GM19467 (cell line): ENCODE measurements around the gene ZNF610.
"Not testable (repeated sequence)": the region's sequence is repeated elsewhere in the genome, so short reads cannot be mapped to it uniquely, and the experiment has no call there.

ENCODE experiments used
- ATAC-seq: cut with Tn5 transposase; IDR thresholded peaks from one replicate; pipeline ENCODE4 v1.9.1; 2021; ENCODE audit warnings: mild to moderate bottlenecking, moderate library complexity; ENCODE audit not compliant: unreplicated experiment

ZNF610 gene

DNA sequence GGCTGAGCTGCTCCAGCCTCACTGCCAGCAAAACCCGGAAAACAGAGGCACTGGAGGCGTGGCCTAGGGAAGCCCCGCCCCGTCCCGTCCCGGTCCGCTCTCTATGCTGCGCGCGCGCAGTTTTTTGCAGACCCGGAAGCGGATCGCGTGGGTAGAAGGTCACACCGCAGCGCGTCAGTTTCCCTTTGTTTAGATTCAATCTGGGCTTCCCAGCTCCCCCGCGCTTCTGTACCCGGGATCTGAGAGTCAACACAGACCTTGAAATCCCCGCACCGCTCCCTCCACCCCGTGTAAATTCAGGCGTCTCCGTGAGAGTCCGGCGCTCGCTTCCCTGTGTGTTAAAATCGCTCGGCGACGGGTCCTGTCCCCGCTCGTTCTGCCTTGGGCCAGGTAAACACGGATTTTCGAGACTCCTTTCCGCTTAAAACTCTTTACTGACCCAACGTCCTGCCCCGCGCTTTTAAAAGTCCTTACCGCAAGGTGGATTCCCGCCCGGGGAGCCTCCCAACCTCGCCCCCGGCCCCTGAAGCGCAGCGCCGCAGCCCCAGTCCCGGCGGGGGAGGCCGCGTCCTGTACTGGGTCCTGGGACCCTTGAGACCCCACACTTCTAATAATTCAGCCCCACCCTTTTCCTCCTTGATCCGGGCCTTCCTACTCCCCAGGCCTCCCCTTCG, at the start of gene ZNF610:
Gene ZNF610, plus strand, starts transcription at position 127 of the 674 bp plus-strand sequence. CDS start 12,930 bp downstream, outside the sequence.
- no peak for ATAC-seq

DNA sequence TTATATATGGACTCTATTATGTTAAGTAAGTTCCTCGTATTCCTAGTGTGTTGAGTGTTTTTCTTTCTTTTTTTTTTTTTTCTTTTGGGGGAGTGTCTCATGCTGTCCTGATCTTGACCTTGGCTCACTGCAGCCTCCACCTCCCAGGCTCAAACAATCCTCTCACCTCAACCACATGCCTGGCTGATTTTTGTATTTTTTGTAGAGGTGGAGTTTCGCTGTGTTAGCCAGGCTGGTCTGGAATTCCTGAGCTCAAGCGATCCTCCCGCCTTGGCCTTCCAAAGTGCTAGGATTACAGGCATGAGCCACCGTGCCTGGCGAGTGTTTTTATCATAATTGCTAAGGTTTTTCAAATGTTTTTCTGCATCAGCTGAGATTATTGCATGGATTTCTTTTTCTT, 49.8 kb upstream of the ZNF610 start:
- ATAC-seq = no peak

DNA sequence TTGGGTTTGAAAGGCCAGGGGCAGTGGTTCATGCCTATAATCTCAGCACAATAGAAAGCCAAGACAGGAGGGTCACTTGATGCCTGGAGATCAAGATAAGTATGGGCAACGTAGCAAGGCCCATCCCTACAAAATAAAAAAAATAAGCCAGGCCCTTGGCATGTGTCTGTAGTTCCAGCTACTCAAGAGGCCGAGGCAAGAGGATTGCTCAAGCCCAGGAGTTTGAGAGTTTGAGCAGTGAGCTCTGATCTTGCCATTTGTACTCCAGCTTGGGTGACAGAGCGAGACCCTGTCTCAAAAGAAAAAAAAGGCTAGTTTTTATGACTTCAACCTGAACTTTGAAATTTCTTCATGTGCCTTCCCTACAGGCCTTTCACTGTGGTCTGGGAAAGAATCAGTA, 44.3 kb upstream of the ZNF610 start:
- no peak for ATAC-seq

DNA sequence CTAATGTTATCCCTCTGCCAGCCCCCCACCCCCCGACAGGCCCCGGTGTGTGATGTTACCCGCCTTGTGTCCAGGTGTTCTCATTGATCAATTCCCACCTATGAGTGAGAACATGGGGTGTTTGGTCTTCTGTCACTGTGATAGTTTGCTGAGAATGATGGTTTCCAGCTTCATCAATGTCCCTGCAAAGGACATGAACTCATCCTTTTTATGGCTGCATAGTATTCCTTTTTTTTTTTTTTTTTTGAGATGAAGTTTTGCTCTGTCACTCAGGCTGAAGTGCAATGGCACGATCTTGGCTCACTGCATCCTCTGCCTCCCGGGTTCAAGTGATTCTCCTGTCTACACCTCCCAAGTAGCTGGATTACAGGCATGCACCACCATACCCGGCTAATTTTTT, 43.1 kb upstream of the ZNF610 start:
- ATAC-seq = not testable (repeated sequence)

DNA sequence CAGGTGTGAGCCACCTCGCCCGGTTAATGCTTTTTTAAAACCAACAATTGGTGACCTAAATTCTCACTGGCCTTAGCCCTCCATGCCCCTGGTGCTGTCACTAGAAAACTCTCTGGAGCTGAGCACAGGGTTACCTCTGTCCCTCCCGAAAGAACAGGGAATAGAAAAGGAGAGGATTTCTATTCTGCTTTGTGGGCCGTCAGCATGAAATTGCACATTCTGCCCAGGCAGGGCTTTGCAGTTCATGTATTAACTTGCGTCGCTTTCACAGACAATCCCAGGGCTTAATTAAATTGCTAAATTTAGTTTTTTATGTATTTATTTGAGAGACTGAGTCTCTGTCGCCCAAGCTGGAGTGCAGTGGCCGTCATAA, 39.7 kb upstream of the ZNF610 start:
- no peak for ATAC-seq

DNA sequence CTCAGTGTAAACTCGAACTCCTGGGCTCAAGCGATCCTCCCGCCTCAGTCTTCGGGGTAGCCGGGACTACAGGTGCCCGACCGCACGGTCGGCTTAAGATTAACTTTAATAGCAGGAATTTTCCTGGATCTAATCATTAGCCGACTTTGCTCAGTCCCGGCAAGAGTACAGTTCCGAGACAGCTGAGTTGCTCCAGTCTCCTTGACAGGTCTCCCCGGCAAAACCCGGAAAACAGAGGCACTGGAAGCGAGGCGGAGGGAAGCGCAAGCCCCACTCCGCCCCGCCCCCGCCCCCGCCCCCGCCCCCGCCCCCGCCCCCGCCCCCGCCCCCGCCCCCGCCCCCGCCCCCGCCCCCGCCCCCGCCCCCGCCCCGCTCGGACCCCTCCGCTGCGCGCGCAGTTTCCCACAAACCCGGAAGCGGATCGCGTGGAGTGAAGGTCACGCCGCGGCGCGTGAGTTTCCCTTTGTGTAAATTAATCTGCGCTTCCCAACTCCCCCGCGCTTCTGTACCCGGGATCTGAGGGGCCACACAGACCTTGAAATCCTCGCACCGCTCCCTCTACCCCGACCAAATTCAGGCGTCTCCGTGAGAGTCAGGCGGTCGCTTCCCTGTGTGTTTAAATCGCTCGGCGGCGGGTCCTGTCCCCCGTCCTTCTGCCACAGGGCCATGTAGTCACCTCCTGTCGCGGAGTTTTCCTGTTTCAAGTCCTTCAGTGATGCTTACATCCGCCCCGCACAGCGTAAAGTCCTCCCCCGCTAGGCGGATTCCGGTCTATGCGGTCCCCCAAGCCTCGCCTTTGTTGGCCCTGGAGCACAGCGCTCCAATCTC, 39.1 kb upstream of the ZNF610 start, which contains the start of gene ZNF480:
Gene ZNF480, plus strand, starts transcription at position 397 of the 828 bp plus-strand sequence. CDS start 3,244 bp downstream, outside the sequence.
- ATAC-seq = no peak

DNA sequence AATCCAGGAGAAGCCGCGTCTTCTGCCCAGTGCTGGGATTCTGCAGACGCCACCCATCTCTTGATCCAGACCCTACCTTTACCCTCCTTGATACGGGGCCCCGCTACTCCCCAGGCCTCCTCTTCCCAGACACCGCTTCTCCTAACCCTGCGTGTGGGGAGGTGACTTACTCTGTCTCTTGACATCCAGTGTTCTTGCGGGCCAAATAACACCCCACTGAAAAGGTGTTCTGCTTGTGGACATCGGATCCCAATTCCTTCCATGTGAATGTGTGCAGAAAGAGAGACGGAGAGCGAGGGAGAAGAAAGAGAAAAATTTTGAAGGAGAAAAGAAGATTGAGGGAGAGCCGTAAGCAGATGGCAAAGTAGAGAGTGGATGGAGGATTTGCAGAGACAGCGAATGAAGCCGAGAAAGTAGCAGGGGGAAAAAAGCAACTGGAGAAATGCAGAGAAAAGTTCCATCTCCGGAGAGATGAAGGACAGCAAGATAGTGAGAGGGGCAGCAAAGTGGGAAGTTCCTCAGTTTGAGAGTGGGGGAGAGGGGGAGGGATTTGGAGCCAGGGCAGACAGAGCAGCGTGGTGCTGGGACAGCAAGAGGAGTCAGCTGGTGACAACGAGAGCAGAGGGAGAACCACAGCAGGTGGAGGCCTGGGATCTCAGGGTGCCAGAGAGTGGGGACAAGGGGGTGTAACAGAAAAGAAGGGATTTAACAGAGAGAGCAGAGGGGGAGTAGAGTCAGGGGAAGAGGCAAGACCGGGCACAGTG, 38.3 kb upstream of the ZNF610 start:
- ATAC-seq = no peak

DNA sequence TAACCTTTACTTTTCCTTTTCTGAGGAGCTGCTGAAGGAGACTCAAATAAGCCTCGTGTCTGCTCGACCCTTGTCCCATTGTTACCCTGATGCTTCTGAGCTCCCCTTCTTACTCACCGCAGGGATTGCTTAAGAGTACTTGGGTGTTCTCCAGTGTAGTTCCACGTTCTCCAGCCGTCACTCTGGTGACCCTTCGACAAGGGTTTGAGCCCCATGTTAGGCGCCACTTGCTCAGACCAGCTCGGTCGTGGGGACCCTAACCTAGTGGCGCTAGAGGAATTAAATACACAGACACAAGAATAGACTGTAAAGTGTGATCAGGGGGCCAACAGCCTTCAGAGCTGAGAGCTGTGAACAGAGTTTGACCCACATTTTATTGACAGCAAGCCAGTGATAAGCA, 28.8 kb upstream of the ZNF610 start:
- ATAC-seq = no peak

DNA sequence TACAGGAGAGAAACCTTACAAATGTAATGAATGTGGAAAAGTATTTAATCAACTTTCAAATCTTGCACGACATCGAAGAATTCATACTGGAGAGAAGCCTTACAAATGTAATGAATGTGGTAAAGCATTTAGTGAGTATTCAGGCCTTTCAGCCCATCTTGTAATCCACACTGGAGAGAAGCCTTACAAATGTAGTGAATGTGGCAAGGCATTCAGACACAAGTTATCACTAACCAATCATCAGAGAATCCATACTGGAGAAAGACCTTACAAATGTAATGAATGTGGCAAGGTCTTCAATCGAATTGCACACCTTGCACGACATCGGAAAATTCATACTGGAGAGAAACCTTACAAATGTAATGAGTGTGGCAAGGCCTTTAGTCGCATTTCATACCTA, 13.6 kb upstream of the ZNF610 start:
- ATAC-seq = no peak

DNA sequence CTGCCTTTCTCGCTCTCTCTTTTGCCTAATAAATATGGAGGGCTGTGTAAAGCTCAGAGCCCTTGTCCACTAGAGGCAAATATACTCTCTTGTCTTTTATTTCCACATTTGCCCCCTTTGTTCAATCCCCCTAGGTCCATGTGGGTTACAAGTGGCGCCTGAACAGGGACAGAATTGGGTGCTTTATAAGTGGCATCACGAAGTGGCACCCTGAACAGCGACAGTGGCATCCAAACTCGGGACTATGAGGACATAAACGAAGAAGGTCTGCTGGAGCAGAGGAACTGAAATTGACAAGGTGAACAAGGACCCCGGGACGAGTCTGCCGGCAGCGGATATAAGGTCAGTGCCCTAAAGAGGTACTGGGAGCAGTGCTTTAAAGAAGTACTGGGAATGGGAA, 4.3 kb upstream of the ZNF610 start:
- no peak for ATAC-seq

DNA sequence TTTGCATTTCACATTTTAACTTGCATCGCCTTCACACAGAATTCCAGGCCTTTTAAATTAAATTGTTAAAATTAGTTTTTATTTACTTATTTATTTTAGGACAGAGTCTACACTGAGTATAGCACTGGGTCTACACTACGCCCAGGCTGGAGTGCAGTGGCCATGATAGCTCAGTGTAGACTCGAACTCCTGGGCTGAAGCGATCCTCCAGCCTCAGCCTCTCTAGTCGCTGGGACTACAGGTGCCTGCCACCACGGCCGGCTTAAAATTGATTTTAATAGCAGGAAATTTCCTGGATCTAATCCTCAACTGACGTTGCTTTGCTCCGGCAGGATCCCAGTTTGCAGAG, 301 bp upstream of the ZNF610 start:
- ATAC-seq = no peak

DNA sequence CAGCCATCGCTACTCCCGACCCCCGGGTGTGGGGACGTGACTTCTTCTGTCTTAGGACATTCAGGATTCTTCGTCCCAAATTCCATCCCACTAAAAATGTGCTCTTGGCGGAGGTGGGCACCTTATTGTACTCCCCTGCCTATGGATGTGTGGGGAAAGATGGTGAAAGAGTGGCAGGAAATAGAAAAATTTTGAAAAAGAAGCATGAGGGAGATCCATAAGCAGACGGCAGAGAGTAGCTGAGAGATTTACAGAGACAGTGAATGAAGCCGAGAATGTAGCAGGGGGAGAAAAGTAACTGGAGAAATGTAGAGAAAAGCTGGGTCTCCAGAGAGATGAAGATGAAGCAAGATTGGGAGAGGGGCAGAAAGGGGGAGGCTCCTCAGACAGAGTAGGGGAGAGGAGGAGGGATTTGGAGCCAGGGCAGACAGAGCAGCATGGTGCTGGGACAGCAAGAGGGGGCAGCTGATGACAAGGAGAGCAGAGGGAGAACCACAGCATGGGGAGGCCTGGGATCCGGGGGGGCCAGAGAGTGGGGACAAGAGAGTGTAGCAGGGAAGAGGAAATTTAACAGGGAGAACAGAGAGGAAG, 843 bp downstream of the ZNF610 start:
- ATAC-seq = no peak

DNA sequence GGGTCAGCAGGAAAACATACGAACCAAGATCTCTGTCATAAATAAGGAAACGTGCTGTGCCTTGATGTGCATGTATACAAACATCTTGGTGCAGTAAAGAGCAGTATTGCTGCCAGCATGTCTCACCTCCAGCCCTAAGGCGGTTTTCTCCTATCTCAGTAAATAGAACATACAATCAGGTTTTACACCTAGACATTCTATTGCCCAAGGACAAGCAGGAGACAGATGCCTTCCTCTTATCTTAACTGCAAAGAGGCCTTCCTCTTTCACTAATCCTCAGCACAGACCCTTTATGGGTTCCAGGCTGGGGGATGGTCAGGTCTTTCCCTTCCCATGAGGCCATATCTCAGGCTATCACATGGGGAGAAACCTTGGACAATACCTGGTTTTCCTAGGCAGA, 3.0 kb downstream of the ZNF610 start:
- ATAC-seq = not testable (repeated sequence)

DNA sequence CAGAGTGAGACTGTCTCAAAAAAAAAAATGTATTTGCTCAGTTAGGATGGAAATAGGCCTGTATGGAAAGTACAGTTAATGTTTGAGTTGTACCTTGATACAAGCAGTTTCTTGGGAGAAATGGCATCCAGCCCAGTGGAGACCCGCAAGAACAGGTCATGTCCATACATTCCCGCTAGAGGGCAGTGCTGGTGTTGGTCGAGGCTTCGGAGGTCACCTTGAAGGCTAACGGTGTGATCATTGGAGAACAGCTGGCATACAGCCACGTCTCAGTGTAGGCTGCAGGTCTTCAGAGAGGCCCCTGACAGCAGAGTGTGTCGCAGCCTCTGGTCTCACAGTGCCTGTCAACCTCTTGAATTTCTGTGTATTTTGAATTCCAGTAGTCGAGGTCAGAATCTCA, 7.5 kb downstream of the ZNF610 start:
- no peak for ATAC-seq

DNA sequence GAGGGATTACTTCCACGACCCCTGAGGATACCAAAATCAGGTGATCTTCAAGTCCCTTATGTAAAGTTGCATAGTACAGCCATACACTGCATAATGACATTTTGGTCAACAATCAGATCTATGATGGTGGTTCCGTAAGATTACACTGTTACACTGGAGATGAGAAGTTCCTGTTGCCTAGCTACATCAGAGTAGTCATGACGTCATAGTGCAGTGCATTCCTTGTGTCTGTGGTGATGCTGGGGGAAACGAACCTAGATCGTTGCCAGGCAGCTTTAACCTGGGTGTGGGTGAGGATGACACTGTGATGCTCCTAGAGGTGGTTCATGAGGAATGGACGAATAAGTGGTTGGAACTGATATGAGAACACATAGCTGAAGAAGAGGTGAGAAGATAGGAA, 9.1 kb downstream of the ZNF610 start:
- ATAC-seq = no peak

DNA sequence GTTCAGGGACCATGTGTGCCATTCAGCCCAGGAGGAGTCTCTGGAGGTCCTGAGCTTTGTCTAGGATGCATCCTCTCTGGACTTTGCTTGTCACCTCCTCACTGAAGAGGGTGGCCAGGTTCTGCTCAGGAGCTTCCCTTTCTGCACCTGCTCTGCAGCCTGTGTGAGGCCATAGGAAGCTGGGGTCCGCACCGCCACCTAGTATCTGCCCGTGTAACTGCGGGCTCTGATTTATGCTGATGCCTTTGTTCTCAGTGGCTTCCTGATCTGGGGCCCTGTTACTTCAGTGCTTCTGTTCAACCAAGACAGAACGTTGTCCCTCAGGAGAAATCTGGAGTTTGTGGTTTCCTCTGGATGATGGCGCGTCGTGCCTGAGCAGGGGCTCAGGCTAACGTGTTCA, 15.5 kb downstream of the ZNF610 start:
- no peak for ATAC-seq

DNA sequence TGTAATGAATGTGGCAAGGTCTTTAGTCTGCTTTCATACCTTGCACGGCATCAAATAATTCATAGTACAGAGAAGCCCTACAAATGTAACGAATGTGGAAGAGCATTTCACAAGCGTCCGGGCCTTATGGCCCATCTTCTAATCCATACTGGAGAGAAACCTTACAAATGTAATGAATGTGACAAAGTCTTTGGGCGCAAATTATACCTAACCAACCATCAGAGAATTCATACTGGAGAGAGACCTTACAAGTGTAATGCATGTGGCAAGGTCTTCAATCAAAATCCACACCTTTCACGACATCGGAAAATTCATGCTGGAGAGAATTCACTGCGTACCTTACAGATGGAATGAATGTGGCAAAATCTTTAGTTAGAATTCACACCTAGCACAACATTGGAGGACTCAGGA, 30.4 kb downstream of the ZNF610 start:
- ATAC-seq = no peak

DNA sequence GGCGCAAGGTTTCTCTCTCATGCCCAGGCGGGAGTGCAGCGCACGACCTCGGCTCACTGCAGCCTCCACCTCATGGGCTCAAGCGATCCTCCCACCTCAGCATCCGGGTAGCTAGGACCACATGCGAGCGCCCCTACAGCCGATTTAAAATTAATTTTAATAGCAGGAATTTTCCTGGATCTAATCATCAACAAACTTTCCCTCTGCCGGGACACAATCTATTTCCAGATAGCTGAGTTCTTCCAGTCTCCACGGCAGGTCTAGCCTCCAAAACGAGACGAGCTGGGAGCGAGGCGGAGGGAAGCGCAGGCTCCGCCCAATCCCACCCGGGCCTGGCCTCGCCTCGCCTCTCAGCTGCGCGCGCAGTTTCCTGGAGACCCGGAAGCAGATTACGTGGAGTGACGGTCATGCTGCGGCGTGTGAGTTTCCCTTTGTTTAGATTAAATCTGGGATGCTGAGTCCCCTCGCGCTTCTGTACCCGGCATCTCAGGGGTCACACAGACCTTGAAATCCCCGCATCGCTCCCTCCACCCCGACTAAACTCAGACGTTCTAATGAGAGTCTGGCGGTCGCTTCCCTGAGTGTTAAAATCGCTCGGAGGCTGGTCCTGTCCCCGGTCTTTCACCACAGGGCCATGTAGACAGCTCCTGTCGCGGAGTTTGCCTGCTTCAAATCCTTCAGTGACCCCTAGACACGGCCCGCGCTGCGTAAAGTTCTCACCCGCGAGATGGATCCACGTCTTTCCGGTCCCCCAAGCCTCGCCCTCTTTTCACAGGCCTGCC, 33.7 kb downstream of the ZNF610 start, which contains the start of gene ZNF880:
Gene ZNF880, plus strand, starts transcription at position 365 of the 782 bp plus-strand sequence. Its CDS starts 43 bp downstream, at position 408.
- ATAC-seq = no peak

DNA sequence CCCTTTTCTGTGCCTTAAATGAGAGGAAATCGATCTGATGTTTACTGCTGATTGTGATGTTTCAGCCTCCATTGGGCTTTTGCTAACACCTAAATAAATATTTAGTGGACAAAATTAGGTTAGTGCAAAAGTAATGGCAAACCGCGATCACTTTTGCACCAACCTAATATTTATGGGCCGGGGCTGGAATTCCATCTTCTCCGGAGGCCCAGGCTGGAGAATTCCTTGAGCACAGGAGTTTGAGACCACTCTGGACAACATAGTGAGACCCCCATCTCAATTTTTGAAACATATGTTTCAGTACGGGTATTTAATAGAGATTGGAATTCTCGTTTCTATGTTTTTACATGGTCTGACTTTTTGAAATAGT, 34.3 kb downstream of the ZNF610 start:
- ATAC-seq = no peak

DNA sequence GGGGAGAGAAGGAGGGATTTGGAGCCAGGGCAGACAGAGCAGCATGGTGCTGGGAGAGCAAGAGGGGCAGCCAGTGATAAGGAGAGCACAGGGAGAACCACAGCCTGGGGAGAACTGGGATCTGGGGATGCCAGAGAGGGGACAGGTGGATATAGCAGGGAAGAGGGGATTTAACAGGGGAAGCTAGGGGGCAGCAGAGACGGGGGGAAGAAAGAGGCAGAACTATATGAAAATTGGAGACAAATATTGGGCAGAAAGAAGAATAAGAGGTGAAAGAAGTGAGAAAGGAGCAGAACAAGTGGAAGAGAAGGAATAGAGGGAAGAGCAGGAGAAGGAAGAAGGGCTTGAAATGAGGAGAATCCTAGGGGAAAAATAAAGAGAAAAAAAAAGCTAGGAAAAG, 55.1 kb downstream of the ZNF610 start:
- ATAC-seq = no peak
